NCI-H2196 treated with DMSO at 0.1 percent for 48 hours (cell line): ENCODE data around the gene SSR3.

Source experiments
- DNase-seq: peaks from one replicate; lab custom pipeline; 2025; ENCODE audit not compliant: unreplicated experiment; lab: John Stamatoyannopoulos, UW

The SSR3 gene

DNA sequence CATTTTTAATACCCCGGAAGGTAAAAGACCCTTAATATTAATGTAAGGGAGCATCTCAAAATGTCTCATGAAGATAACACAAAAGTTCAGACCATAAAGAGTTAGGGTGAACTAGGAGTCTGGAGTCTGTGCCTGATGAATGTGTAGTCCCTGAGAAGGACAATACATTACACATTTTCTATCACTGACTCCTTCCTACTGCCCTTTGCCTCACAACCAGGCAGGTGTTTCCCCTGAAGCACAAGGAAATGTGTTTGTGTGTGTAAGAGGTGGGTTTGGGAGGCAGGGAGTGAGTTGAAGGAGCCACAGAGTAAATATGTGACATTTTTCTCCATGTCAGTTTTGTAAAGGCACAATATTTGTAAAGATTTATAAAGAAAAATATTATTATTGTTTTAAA is 59.1 kb downstream of the SSR3 start:
- DNase-seq = no peak

DNA sequence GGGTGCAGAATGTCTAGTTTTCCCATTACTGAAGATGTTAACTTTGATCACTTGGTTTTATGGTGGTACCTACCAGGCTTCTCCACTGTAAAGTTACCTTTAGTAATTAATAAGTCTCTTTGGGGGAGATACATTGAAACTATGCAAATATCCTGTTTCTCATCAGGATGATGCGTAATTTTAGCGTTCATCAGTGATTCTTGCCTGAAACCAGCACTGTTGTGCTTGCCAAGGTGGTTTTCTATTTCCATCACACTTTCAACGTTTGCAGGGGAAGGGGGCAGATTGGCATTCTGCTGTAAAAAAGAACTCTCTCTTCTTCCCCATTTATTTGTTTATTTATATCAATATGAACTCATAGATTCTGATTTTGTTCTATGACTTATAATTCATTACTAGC is 61.0 kb downstream of the SSR3 start:
- no peak for DNase-seq

DNA sequence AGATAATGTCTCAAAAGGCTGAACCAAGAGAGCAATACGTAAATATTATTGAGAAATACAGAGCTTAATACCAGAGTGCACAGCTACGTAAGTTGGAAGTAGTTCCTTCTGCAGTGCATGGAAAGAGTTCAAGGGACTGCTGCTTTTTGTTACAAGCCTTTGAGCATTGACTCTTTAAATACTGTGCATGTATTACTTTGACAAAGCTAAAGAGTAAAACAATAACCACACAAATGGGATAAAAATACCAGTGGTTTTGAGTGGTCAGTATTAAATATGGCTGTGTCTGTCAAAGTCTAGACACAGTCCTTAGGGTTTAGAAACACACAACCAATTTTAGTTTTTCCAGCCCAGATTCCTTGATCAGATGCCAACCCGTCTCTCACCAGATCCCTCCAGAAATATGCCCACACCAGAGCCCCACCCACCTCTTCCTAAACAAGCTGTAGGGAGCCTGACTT is 62.1 kb downstream of the SSR3 start:
- no peak for DNase-seq

DNA sequence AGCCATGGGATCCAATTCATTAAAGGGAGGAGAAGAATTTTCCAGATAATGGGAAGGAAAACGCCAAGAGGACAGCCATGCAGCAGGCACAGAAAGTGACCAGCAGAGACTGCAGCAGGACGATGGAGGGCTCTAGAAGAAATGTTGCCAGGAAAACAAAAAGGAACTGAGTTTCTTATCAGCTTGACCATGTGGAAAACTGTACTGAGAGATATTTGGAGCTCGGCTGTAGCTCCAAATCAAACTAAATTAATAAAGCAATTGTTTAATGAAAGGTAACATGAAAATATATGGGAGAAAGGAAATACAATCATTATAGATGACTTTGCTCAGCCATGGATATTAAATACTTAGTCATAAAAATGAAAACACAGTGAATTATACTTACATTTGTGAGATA is 63.7 kb downstream of the SSR3 start:
- DNase-seq = no peak
